ENCODE results near the gene MRPL53.
A peak's percentile ranks its signal among the peaks of the same experiment; 100 is the strongest.
"Not testable (repeated sequence)": the region's sequence is repeated elsewhere in the genome, so short reads cannot be mapped to it uniquely, and the experiment has no call there.

MRPL53 gene

GRCh38 chr2:74447230-74447999, 25.1 kb downstream of the MRPL53 start:
- no peak for DNase-seq

- DNase-seq: no peak
Measured at GRCh38 chr2:74444498-74445318, 27.8 kb downstream of the MRPL53 start.

GRCh38 chr2:74442483-74443297, 29.8 kb downstream of the MRPL53 start:
- not testable (repeated sequence) for DNase-seq

GRCh38 chr2:74441690-74442482, 30.6 kb downstream of the MRPL53 start, which contains the start of gene RTKN:
TSS of gene RTKN (minus strand) at chr2:74441937. CDS start at chr2:74441816, 121 bp downstream.
- DNase-seq: no peak

- DNase-seq: peak; percentile 28
Measured at GRCh38 chr2:74441170-74441689, 31.2 kb downstream of the MRPL53 start.

- peak; percentile 84 for DNase-seq
Measured at GRCh38 chr2:74440378-74441169, 31.9 kb downstream of the MRPL53 start.

- no peak for DNase-seq
Measured at GRCh38 chr2:74439803-74440377, 32.6 kb downstream of the MRPL53 start.

- no peak for DNase-seq
Measured at GRCh38 chr2:74439373-74439772, 33.1 kb downstream of the MRPL53 start.

GRCh38 chr2:74438248-74438647, 34.2 kb downstream of the MRPL53 start:
- DNase-seq: no peak

GRCh38 chr2:74436848-74437695, 35.4 kb downstream of the MRPL53 start:
- DNase-seq: no peak

- DNase-seq: no peak
Measured at GRCh38 chr2:74436111-74436805, 36.2 kb downstream of the MRPL53 start.

- DNase-seq: no peak
Measured at GRCh38 chr2:74430502-74430901, 42.0 kb downstream of the MRPL53 start.

GRCh38 chr2:74429487-74430451, 42.7 kb downstream of the MRPL53 start:
- DNase-seq: no peak

GRCh38 chr2:74428675-74429074, 43.8 kb downstream of the MRPL53 start:
- DNase-seq: no peak

- DNase-seq: no peak
Measured at GRCh38 chr2:74427551-74427950, 44.9 kb downstream of the MRPL53 start.

GRCh38 chr2:74426181-74426758, 46.2 kb downstream of the MRPL53 start:
- no peak for DNase-seq

GRCh38 chr2:74425523-74425922, 47.0 kb downstream of the MRPL53 start:
- DNase-seq: no peak

All from hematopoietic multipotent progenitor cell treated with erythropoietin and hydrocortisone succinate and interleukin-3 and kit ligand, for 4 days (in vitro differentiated cells).